ENCODE data around the gene IQCK. TPM values are rescaled to one million over a fixed set of nuclear protein-coding genes. Genes with fewer than 3 reads are reported as not detected.
A peak's percentile ranks its signal among the peaks of the same experiment; 100 is the strongest.

The IQCK gene
- total and polyA plus RNA-seq, 5 donors from 2014 or later: 0.23 to 1.8 (median 1.6) TPM

DNA sequence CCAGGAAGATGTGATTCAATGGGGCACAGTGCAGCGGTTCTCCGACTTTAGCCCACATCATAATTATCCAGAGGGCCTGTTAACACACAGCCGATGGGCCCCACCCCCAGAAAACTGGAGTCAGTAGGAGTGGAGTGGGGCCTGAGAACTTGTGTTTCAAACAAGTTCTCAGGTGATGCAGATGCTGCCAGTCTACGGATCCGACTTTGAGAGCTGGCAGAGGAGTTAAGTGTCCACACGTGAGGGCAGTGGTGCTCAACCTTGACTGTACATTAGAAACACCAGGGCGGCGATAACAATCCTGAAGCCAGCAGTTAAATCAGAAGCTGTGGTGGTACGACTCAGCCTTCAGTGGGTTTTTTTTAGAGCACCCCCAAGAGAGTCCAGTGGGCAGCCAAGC, 91.6 kb downstream of the IQCK start:
- Mint-ChIP-seq H3K4me1 (peaks cover 0 to 16% (median 8%) of the 10 kb centered on the region in 4 donors), H3K27ac (no peak overlapping the region), H3K27me3 (no peaks in the 10 kb centered on the region), H3K9me3 (peaks cover 0 to 23% (median 2%) of the 10 kb centered on the region in 7 donors), H3K36me3 (peaks cover 7% of the 10 kb centered on the region), H3K4me3 (no peak overlapping the region)
- Histone ChIP-seq H3K27ac (ENCODE audit: insufficient read depth, low read length, poor library complexity, severe bottlenecking) (no peak overlapping the region), H3K9me3 (ENCODE audit: control insufficient read depth in 2 of 2, low read length in 2 of 2) (peaks cover 2 to 8% of the 10 kb centered on the region in 2 experiments), H3K27me3 (ENCODE audit: control insufficient read depth, insufficient read depth, low read length) (peaks cover 2% of the 10 kb centered on the region), H3K4me1 (ENCODE audit: control insufficient read depth, insufficient read depth, low read length, poor library complexity, severe bottlenecking) (peaks cover 6% of the 10 kb centered on the region), H3K4me3 (ENCODE audit: low read depth, low read length) (no peak overlapping the region), H3K36me3 (ENCODE audit: control insufficient read depth, insufficient read depth, low read length) (no peaks in the 10 kb centered on the region)
- no peak for ATAC-seq (ENCODE audit: low read depth in 2 of 2)
- DNase-seq: no peak

DNA sequence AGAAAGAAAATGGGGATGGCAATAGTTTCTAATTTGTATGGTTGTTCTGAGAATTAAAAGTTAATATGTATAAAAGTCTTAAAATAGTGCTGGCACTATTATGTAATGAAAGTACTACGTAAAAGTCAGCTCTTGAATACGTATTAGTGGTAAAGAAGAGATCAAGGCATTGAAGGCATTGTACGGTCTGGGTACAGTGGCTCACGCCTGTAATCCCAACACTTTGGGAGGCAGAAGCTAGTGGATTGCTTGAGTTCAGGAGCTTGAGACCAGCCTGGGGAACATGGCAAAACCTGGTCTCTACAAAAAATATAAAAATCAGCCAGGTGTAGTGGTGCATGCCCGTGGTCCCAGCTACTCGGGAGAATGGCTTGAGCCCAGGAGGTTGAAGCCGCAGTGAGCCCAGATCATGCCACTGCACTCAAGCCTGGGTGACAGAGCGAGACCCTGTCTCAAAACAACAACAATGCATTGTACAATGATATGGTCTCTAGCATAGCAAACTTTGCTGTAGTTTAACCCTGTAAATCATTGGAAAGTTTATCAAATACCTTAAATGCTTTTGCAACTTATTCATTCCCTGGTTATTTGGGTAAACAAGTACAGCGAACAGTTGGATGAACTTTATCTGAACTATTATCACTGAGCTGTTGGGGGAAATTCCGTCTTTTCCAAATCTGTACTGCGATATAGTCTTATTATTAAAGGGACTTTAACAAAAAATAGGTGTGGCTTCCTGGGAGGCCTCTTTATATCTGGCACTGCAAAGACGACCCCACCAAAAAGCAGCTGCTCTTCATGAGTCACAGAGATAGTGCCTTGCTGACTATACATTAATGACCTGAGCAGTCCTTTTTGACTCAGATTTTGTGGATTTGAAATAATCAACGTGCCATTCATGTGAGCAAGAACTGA, 93.0 kb downstream of the IQCK start:
- H3K27me3 ChIP-seq (ENCODE audit: control insufficient read depth, insufficient read depth, low read length): peaks cover 2% of the 10 kb centered on the region
- no peak overlapping the region for H3K4me3 Mint-ChIP-seq
- H3K27me3 Mint-ChIP-seq: no peaks in the 10 kb centered on the region
- no peak overlapping the region for H3K27ac ChIP-seq (ENCODE audit: insufficient read depth, low read length, poor library complexity, severe bottlenecking)
- H3K4me3 ChIP-seq (ENCODE audit: low read depth, low read length): no peak overlapping the region
- DNase-seq (peak in 1 of 3 donors; percentile 7), ATAC-seq (ENCODE audit: low read depth in 2 of 2) (no peak)
- H3K4me1 Mint-ChIP-seq: peaks cover 0 to 7% (median 0%) of the 10 kb centered on the region in 4 donors
- no peaks in the 10 kb centered on the region for H3K36me3 ChIP-seq (ENCODE audit: control insufficient read depth, insufficient read depth, low read length)
- H3K9me3 Mint-ChIP-seq: peaks cover 0 to 12% (median 2%) of the 10 kb centered on the region in 7 donors
- H3K27ac Mint-ChIP-seq: no peak overlapping the region
- H3K36me3 Mint-ChIP-seq: peaks cover under 1% of the 10 kb centered on the region
- H3K4me1 ChIP-seq (ENCODE audit: control insufficient read depth, insufficient read depth, low read length, poor library complexity, severe bottlenecking): no peaks in the 10 kb centered on the region
- H3K9me3 ChIP-seq (ENCODE audit: control insufficient read depth in 2 of 2, low read length in 2 of 2): peaks cover under 1 to 2% of the 10 kb centered on the region in 2 experiments

DNA sequence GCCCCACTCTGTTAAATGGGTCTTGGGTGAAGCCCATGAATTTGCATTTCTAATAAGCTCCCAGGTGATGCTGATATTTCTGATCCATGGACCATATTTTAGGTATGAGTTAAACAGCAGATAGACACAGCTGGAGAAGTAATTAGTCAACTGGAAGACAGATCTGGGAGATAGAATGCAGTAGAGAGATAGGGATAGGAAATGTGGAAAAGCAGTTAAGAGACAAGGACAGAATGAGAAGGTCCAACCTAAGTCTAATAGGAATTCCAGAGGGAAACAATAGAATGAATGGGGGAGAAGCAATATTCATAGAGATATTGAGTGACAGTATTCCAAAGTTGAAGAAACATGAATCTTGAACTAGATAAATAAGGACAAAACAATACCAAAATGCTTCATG, 94.9 kb downstream of the IQCK start:
- Mint-ChIP-seq H3K27ac (no peak overlapping the region), H3K9me3 (peaks cover 0 to 12% (median 2%) of the 10 kb centered on the region in 7 donors), H3K4me3 (no peak overlapping the region), H3K36me3 (no peaks in the 10 kb centered on the region), H3K27me3 (no peaks in the 10 kb centered on the region), H3K4me1 (peaks cover 0 to 7% (median 0%) of the 10 kb centered on the region in 4 donors)
- DNase-seq: no peak
- Histone ChIP-seq H3K4me3 (ENCODE audit: low read depth, low read length) (no peak overlapping the region), H3K27me3 (ENCODE audit: control insufficient read depth, insufficient read depth, low read length) (peaks cover 2% of the 10 kb centered on the region), H3K9me3 (ENCODE audit: control insufficient read depth in 2 of 2, low read length in 2 of 2) (no peaks in the 10 kb centered on the region), H3K36me3 (ENCODE audit: control insufficient read depth, insufficient read depth, low read length) (no peaks in the 10 kb centered on the region), H3K27ac (ENCODE audit: insufficient read depth, low read length, poor library complexity, severe bottlenecking) (no peak overlapping the region), H3K4me1 (ENCODE audit: control insufficient read depth, insufficient read depth, low read length, poor library complexity, severe bottlenecking) (no peaks in the 10 kb centered on the region)
- ATAC-seq (ENCODE audit: low read depth in 2 of 2): no peak

DNA sequence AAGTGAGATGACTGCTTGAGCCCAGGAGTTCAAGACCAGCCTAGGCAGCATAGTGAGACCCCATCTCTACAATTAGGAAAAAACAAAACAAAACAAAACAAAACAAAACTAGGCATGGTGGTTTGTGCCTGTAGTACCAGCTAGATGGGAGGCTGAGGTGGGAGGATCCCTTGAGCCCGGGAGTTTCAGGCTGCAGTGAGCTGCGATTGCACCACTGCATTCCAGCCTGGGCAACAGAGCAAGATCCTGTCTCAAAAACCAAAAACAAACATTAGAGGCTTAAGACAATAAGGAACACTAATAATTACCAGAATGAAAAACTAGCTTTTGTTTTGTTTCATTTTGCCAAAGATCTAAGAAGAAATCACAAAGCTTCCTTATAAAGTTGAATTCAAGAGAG, 97.3 kb downstream of the IQCK start:
- no peaks in the 10 kb centered on the region for H3K4me1 ChIP-seq (ENCODE audit: control insufficient read depth, insufficient read depth, low read length, poor library complexity, severe bottlenecking)
- H3K9me3 ChIP-seq (ENCODE audit: control insufficient read depth in 2 of 2, low read length in 2 of 2): no peaks in the 10 kb centered on the region
- Mint-ChIP-seq H3K9me3 (peaks cover 0 to 12% (median 2%) of the 10 kb centered on the region in 7 donors), H3K27me3 (no peaks in the 10 kb centered on the region), H3K4me1 (no peaks in the 10 kb centered on the region), H3K36me3 (no peaks in the 10 kb centered on the region), H3K4me3 (no peak overlapping the region), H3K27ac (no peak overlapping the region)
- no peak overlapping the region for H3K27ac ChIP-seq (ENCODE audit: insufficient read depth, low read length, poor library complexity, severe bottlenecking)
- H3K27me3 ChIP-seq (ENCODE audit: control insufficient read depth, insufficient read depth, low read length): peaks cover 2% of the 10 kb centered on the region
- no peaks in the 10 kb centered on the region for H3K36me3 ChIP-seq (ENCODE audit: control insufficient read depth, insufficient read depth, low read length)
- H3K4me3 ChIP-seq (ENCODE audit: low read depth, low read length): no peak overlapping the region
- ATAC-seq (ENCODE audit: low read depth in 2 of 2): no peak
- no peak for DNase-seq

DNA sequence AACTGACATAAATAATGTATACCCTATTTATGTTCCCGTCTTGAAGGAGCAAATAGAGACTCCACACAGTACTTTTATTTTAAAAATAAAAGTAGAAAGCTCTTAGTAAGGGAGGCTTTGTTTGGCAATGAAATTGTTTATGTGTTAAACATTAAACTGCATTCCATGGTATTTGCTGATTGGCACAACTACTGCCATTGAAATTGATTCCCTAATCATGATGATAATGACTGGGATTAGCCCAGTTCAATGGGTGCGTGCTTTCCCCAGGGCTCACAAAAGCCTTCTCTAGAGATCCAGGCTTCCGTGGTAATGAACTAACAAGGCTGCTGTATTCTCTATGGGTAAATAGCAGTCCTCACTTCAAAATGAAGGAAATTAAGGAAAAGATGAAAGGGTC, 99.1 kb downstream of the IQCK start:
- no peaks in the 10 kb centered on the region for H3K27me3 Mint-ChIP-seq

DNA sequence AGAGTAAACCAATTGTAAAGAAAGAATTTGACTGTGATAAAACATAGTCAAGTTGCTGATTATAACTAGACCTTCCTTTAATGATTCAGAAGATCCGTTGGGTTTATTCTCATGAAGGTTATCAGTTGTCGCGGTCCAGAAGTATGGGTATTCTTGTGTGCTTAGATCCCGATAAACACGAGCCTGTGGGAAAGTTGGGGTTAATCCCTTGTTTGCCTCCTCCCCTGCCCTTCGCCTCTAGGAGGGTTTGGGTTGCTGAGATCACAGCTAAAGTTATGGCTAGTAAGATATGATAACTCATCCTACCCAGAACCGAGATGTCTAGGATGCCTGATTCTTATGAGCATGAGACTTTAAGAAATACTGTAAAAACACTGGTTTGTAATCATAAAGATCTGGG, 99.8 kb downstream of the IQCK start:
- Mint-ChIP-seq H3K27me3 (no peaks in the 10 kb centered on the region), H3K4me1 (no peaks in the 10 kb centered on the region), H3K27ac (no peak overlapping the region), H3K9me3 (peaks cover 0 to 7% (median 2%) of the 10 kb centered on the region in 7 donors), H3K36me3 (no peaks in the 10 kb centered on the region), H3K4me3 (no peak overlapping the region)
- H3K27me3 ChIP-seq (ENCODE audit: control insufficient read depth, insufficient read depth, low read length): peaks cover under 1% of the 10 kb centered on the region
- H3K27ac ChIP-seq (ENCODE audit: insufficient read depth, low read length, poor library complexity, severe bottlenecking): no peak overlapping the region
- no peak for DNase-seq
- no peaks in the 10 kb centered on the region for H3K9me3 ChIP-seq (ENCODE audit: control insufficient read depth in 2 of 2, low read length in 2 of 2)
- no peaks in the 10 kb centered on the region for H3K36me3 ChIP-seq (ENCODE audit: control insufficient read depth, insufficient read depth, low read length)
- H3K4me3 ChIP-seq (ENCODE audit: low read depth, low read length): no peak overlapping the region
- ATAC-seq (ENCODE audit: low read depth in 2 of 2): no peak
- H3K4me1 ChIP-seq (ENCODE audit: control insufficient read depth, insufficient read depth, low read length, poor library complexity, severe bottlenecking): no peaks in the 10 kb centered on the region

More for the DNA sequence above, 99.1 kb downstream of the IQCK start:
- H3K27ac Mint-ChIP-seq: no peak overlapping the region
- peaks cover 0 to 12% (median 2%) of the 10 kb centered on the region in 7 donors for H3K9me3 Mint-ChIP-seq
- H3K4me3 Mint-ChIP-seq: no peak overlapping the region
- H3K27me3 ChIP-seq (ENCODE audit: control insufficient read depth, insufficient read depth, low read length): peaks cover 2% of the 10 kb centered on the region
- no peaks in the 10 kb centered on the region for H3K9me3 ChIP-seq (ENCODE audit: control insufficient read depth in 2 of 2, low read length in 2 of 2)
- H3K4me3 ChIP-seq (ENCODE audit: low read depth, low read length): no peak overlapping the region
- no peaks in the 10 kb centered on the region for H3K4me1 ChIP-seq (ENCODE audit: control insufficient read depth, insufficient read depth, low read length, poor library complexity, severe bottlenecking)
- no peak overlapping the region for H3K27ac ChIP-seq (ENCODE audit: insufficient read depth, low read length, poor library complexity, severe bottlenecking)
- no peaks in the 10 kb centered on the region for H3K4me1 Mint-ChIP-seq
- H3K36me3 ChIP-seq (ENCODE audit: control insufficient read depth, insufficient read depth, low read length): no peaks in the 10 kb centered on the region
- DNase-seq (no peak), ATAC-seq (ENCODE audit: low read depth in 2 of 2) (no peak)
- no peaks in the 10 kb centered on the region for H3K36me3 Mint-ChIP-seq

DNA sequence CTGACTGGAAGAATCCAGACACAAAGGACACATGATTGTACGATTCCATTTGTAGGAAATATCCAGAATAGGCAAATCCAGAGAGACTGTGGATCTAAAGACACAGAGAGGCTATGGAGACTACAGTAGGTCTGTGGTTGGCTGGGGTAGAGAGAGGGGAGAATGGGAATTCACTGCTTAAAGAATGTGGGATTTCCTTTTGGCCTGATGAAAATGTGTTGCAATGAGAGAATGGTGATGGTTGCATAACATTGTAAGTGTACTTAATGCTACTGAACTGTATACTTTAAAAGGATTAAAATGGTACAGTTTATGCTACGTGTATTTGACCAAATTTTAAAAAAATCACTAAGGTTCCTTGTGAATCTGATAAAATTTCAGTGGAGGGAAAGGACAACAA, 104.5 kb downstream of the IQCK start:
- H3K4me1 Mint-ChIP-seq: no peaks in the 10 kb centered on the region
- no peak overlapping the region for H3K27ac Mint-ChIP-seq

DNA sequence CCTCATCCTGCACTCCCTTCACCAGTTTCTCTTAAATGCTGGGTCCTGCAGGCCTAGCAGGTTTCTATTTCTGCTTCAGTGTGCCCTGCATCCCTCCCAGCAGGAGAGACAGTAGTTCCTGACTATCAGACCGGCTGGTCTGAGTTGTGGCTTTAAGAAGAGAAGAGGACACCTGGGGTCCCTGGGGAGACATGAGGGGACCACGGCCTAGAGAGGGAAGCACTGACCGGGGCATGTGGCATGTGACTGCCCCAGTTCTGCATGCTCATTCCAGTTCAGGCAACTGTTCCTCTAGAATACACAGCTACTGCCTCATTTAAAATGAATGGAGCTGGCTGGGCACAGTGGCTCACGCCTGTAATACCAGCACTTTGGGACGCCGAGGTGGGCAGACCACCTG, 105.3 kb downstream of the IQCK start:
- Mint-ChIP-seq H3K27ac (no peak overlapping the region), H3K9me3 (peaks cover 0 to 1% (median 0%) of the 10 kb centered on the region in 7 donors), H3K4me3 (no peak overlapping the region), H3K36me3 (no peaks in the 10 kb centered on the region), H3K27me3 (no peaks in the 10 kb centered on the region), H3K4me1 (no peaks in the 10 kb centered on the region)
- ATAC-seq (ENCODE audit: low read depth in 2 of 2) (no peak), DNase-seq (no peak)
- Histone ChIP-seq H3K27me3 (ENCODE audit: control insufficient read depth, insufficient read depth, low read length) (no peaks in the 10 kb centered on the region), H3K4me1 (ENCODE audit: control insufficient read depth, insufficient read depth, low read length, poor library complexity, severe bottlenecking) (no peaks in the 10 kb centered on the region), H3K27ac (ENCODE audit: insufficient read depth, low read length, poor library complexity, severe bottlenecking) (no peak overlapping the region), H3K36me3 (ENCODE audit: control insufficient read depth, insufficient read depth, low read length) (no peaks in the 10 kb centered on the region), H3K4me3 (ENCODE audit: low read depth, low read length) (no peak overlapping the region), H3K9me3 (ENCODE audit: control insufficient read depth in 2 of 2, low read length in 2 of 2) (no peaks in the 10 kb centered on the region)

More for the DNA sequence above, 104.5 kb downstream of the IQCK start:
- H3K4me1 ChIP-seq (ENCODE audit: control insufficient read depth, insufficient read depth, low read length, poor library complexity, severe bottlenecking): no peaks in the 10 kb centered on the region
- ATAC-seq (ENCODE audit: low read depth in 2 of 2) (no peak), DNase-seq (no peak)
- Mint-ChIP-seq H3K9me3 (peaks cover 0 to 1% (median 0%) of the 10 kb centered on the region in 7 donors), H3K4me3 (no peak overlapping the region), H3K36me3 (no peaks in the 10 kb centered on the region), H3K27me3 (no peaks in the 10 kb centered on the region)
- H3K4me3 ChIP-seq (ENCODE audit: low read depth, low read length): no peak overlapping the region
- H3K27me3 ChIP-seq (ENCODE audit: control insufficient read depth, insufficient read depth, low read length): no peaks in the 10 kb centered on the region
- H3K9me3 ChIP-seq (ENCODE audit: control insufficient read depth in 2 of 2, low read length in 2 of 2): no peaks in the 10 kb centered on the region
- no peak overlapping the region for H3K27ac ChIP-seq (ENCODE audit: insufficient read depth, low read length, poor library complexity, severe bottlenecking)
- no peaks in the 10 kb centered on the region for H3K36me3 ChIP-seq (ENCODE audit: control insufficient read depth, insufficient read depth, low read length)
